SU-DHL-6 (cell line): ENCODE results near the gene PRKAR2B.

Experiments used
- H2AFZ ChIP-seq: fragments of 200-600 bp; sonication (generic); 2 replicates; pipeline ENCODE4 v1.6.1; 2014; ENCODE audit warnings: low read depth, mild to moderate bottlenecking, moderate library complexity, mixed read lengths, antibody characterized with exemption, low read length; ENCODE audit not compliant: severe bottlenecking
- H3F3A ChIP-seq: fragments of 200-600 bp; shearing (Covaris generic); 2 replicates; pipeline ENCODE4 v1.6.0; 2016; ENCODE audit warnings: antibody characterized with exemption, mild to moderate bottlenecking; ENCODE audit not compliant: insufficient read depth
- H3K27ac ChIP-seq: fragments of 200-600 bp; sonication (generic); 2 replicates; pipeline ENCODE4 v1.5.1; 2016; ENCODE audit warnings: low read depth, mild to moderate bottlenecking, low read length, moderate library complexity, mixed read lengths
- H3K27me3 ChIP-seq: fragments of 200-600 bp; sonication (generic), shearing (Covaris generic); 2 replicates; pipeline ENCODE4 v1.6.0; 2014; ENCODE audit warnings: mild to moderate bottlenecking, low read length
- H3K36me3 ChIP-seq: fragments of 200-600 bp; sonication (generic); 2 replicates; pipeline ENCODE4 v1.6.1; 2014; ENCODE audit warnings: mild to moderate bottlenecking, low read length, mixed read lengths
- H3K4me2 ChIP-seq: fragments of 300-600, 200-600 bp; shearing (Covaris generic), sonication (generic); 2 replicates; pipeline ENCODE4 v1.6.0; 2014; ENCODE audit warnings: low read length, low read depth, mild to moderate bottlenecking; ENCODE audit not compliant: poor library complexity, severe bottlenecking
- H3K4me3 ChIP-seq: fragments of 200-600 bp; sonication (generic); 2 replicates; pipeline ENCODE4 v1.5.1; 2014; ENCODE audit warnings: antibody characterized with exemption, low read length, mild to moderate bottlenecking, mixed read lengths; ENCODE audit not compliant: insufficient read depth, poor library complexity, severe bottlenecking
- H3K79me2 ChIP-seq: fragments of 200-600 bp; sonication (generic); 2 replicates; pipeline ENCODE4 v1.6.1; 2014; ENCODE audit warnings: mild to moderate bottlenecking, low read length, moderate library complexity; ENCODE audit not compliant: insufficient read depth
- H3K9ac ChIP-seq: fragments of 200-600 bp; sonication (generic); 2 replicates; pipeline ENCODE4 v1.7.0; 2014; ENCODE audit warnings: mild to moderate bottlenecking, low read length
- H3K9me2 ChIP-seq: fragments of 200-600 bp; sonication (generic); replicated peaks from 2 replicates; pipeline ENCODE4 v1.6.1; 2014; ENCODE audit warnings: low read length; ENCODE audit not compliant: insufficient read depth
- H3K9me3 ChIP-seq: fragments of 200-600 bp; sonication (generic); 2 replicates; pipeline ENCODE4 v1.6.1; 2014; ENCODE audit warnings: low read length, mixed read lengths; ENCODE audit not compliant: insufficient read depth
- H4K20me1 ChIP-seq: fragments of 200-600 bp; sonication (generic); 2 replicates; pipeline ENCODE4 v1.6.1; 2014; ENCODE audit warnings: low read depth, mild to moderate bottlenecking, antibody characterized with exemption, low read length, moderate library complexity, mixed read lengths
- EZH2phosphoT487 ChIP-seq: fragments of 200-600 bp; sonication (generic), shearing (Covaris generic); conservative IDR thresholded peaks from 2 replicates; pipeline ENCODE4 v1.6.1; 2018; ENCODE audit warnings: mild to moderate bottlenecking, antibody characterized with exemption, low read length, moderate library complexity, mixed read lengths
- TF ChIP-seq, protein P1 (sequence below): fragments of 200-600 bp; sonication (generic); IDR thresholded peaks from one replicate; pipeline ENCODE4 v1.5.1; 2017; ENCODE audit warnings: antibody characterized with exemption, mild to moderate bottlenecking, low read length, moderate library complexity; ENCODE audit not compliant: insufficient read depth, poor library complexity, severe bottlenecking

The PRKAR2B gene

DNA sequence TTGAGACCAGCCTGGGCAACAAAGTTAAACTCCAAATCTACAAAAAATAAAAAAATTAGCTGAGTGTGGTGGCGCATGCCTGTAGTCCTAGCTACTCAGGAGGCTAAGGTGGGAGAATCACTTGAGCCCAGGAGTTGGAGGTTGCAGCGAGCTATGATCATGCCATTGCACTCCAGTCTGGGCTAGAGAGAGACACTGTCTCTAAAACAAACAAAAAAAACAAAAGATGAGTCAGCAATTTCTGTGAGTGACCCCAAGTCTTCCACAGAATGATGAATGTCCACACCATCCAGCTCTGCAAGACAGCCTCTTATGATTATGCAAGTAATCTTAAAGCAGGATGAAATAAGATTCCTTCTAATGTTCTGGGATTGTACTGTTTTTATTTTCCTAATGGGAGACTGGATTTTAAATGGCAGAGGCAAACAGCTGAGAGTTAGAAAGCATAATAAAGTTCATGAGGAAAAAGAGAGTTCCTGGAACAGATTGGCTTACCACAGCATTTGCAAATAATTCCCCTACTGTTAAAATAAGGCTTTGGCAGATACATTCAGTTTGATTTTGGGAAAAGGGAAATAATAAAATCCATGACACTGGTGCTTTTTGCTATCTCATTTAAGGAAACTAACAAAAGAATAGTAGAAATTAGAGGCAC is 18.9 kb upstream of the PRKAR2B start:
- H3K27me3 ChIP-seq = no peaks in the 10 kb centered on the region
- H3F3A ChIP-seq = no peaks in the 10 kb centered on the region
- H3K79me2 ChIP-seq = no peaks in the 10 kb centered on the region
- no peaks in the 10 kb centered on the region for H3K9me2 ChIP-seq
- H3K36me3 ChIP-seq = no peaks in the 10 kb centered on the region
- H3K27ac ChIP-seq = no peak overlapping the region
- H3K9ac ChIP-seq = no peak overlapping the region
- no peak overlapping the region for H3K4me3 ChIP-seq
- H3K9me3 ChIP-seq = no peaks in the 10 kb centered on the region
- TF ChIP-seq, protein P1, sequence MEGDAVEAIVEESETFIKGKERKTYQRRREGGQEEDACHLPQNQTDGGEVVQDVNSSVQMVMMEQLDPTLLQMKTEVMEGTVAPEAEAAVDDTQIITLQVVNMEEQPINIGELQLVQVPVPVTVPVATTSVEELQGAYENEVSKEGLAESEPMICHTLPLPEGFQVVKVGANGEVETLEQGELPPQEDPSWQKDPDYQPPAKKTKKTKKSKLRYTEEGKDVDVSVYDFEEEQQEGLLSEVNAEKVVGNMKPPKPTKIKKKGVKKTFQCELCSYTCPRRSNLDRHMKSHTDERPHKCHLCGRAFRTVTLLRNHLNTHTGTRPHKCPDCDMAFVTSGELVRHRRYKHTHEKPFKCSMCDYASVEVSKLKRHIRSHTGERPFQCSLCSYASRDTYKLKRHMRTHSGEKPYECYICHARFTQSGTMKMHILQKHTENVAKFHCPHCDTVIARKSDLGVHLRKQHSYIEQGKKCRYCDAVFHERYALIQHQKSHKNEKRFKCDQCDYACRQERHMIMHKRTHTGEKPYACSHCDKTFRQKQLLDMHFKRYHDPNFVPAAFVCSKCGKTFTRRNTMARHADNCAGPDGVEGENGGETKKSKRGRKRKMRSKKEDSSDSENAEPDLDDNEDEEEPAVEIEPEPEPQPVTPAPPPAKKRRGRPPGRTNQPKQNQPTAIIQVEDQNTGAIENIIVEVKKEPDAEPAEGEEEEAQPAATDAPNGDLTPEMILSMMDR = no peak
- no peak for TF ChIP-seq EZH2phosphoT487
- H2AFZ ChIP-seq = no peak overlapping the region
- no peak overlapping the region for H3K4me2 ChIP-seq
- H4K20me1 ChIP-seq = no peaks in the 10 kb centered on the region

DNA sequence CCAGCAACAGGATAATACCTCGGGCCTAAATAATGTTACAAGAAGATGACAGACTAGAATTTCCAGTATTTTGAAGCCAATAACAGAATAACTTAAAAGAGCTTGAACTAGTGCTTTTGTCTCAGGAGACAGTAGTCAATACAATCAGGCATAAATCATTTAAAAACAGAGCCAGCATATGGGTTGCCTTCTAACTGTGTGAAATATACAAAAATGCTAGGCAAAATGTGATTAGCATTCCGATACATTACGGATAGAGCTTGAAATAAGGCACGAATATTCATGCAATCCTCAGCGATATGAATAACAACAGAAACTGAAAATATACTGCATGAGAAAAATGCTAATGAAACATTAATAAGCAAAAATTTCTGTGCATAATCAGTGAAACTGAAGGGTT is 18.3 kb upstream of the PRKAR2B start:
- H3K27ac ChIP-seq = no peak overlapping the region
- no peak overlapping the region for H3K4me3 ChIP-seq
- no peak for TF ChIP-seq EZH2phosphoT487
- TF ChIP-seq, protein P1 = no peak
- H3K9ac ChIP-seq = no peak overlapping the region
- H3K27me3 ChIP-seq = no peaks in the 10 kb centered on the region
- H3K79me2 ChIP-seq = no peaks in the 10 kb centered on the region
- no peak overlapping the region for H3K4me2 ChIP-seq
- H2AFZ ChIP-seq = no peak overlapping the region
- no peaks in the 10 kb centered on the region for H3K36me3 ChIP-seq
- no peaks in the 10 kb centered on the region for H4K20me1 ChIP-seq
- no peaks in the 10 kb centered on the region for H3F3A ChIP-seq
- no peaks in the 10 kb centered on the region for H3K9me2 ChIP-seq
- no peaks in the 10 kb centered on the region for H3K9me3 ChIP-seq

DNA sequence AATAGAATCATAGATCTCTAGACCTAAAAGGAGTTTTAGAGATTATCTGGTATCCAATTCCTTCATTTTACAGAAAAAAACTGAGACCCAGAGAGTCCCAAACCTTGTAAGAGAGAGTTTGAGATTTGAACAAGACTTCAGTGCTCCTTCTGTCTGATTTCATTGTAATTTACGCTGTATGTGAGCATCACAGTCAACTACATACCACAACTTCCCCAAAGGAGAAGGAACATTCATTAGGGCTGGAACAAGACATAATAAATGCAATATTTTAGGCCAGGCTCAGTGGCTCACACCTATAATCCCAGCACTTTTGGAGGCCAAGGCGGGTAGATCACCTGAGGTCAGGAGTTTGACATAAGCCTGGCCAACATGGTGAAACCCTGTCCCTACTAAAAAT is 17.3 kb upstream of the PRKAR2B start:
- TF ChIP-seq, protein P1 = no peak
- TF ChIP-seq EZH2phosphoT487 = no peak
- no peak overlapping the region for H2AFZ ChIP-seq
- H3K9ac ChIP-seq = no peak overlapping the region
- no peaks in the 10 kb centered on the region for H3K27me3 ChIP-seq
- H3K9me3 ChIP-seq = no peaks in the 10 kb centered on the region
- H3K79me2 ChIP-seq = no peaks in the 10 kb centered on the region
- H3K27ac ChIP-seq = no peak overlapping the region
- no peak overlapping the region for H3K4me2 ChIP-seq
- H3K9me2 ChIP-seq = no peaks in the 10 kb centered on the region
- H3K36me3 ChIP-seq = no peaks in the 10 kb centered on the region
- no peak overlapping the region for H3K4me3 ChIP-seq
- no peaks in the 10 kb centered on the region for H4K20me1 ChIP-seq
- no peaks in the 10 kb centered on the region for H3F3A ChIP-seq
